Stimulated activated CD4-positive, alpha-beta T cell treated with anti-CD3 and anti-CD28 coated beads, Interleukin-15, amount 100 ng/mL, for 24 hours (primary cell): ENCODE data around the gene GP1BB.

Experiments
- DNase-seq: peaks from one replicate; pipeline ENCODE4 v3.0.0-alpha.2; 2020

Gene GP1BB

GRCh38 chr22:19767427-19768341 is 44.3 kb downstream of the GP1BB start:
- no peak for DNase-seq

DNA sequence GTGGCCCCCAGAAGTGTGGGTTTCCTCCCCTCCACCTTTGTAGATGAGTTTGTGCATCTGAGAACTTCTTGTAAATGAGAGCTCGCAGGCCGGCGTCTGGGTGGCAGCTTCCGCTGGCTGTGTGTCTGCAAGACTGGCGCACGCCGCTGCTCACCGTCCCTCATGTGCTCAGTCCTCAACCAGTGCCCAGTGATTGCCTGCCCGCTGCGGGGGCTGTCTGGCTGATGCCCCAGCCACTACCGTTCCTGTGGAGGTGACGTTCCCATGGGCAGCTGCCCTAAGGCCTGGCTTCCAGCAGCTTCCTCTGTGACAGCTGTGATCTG is 46.0 kb downstream of the GP1BB start:
- no peak for DNase-seq

GRCh38 chr22:19770349-19771220 is 47.2 kb downstream of the GP1BB start:
- DNase-seq, result no peak

DNA sequence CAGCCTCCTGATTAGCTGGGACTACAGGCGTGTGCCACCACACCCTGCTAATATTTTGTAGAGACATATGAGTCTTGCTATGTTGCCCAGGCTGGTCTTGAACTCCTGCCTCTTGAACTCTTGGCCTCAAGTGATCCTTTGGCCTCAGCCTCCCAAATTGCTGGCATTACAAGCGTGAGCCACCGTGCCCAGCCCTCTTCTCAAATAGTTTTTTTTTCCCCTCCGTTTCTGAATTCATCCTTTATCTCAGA is 49.0 kb downstream of the GP1BB start:
- no peak for DNase-seq

DNA sequence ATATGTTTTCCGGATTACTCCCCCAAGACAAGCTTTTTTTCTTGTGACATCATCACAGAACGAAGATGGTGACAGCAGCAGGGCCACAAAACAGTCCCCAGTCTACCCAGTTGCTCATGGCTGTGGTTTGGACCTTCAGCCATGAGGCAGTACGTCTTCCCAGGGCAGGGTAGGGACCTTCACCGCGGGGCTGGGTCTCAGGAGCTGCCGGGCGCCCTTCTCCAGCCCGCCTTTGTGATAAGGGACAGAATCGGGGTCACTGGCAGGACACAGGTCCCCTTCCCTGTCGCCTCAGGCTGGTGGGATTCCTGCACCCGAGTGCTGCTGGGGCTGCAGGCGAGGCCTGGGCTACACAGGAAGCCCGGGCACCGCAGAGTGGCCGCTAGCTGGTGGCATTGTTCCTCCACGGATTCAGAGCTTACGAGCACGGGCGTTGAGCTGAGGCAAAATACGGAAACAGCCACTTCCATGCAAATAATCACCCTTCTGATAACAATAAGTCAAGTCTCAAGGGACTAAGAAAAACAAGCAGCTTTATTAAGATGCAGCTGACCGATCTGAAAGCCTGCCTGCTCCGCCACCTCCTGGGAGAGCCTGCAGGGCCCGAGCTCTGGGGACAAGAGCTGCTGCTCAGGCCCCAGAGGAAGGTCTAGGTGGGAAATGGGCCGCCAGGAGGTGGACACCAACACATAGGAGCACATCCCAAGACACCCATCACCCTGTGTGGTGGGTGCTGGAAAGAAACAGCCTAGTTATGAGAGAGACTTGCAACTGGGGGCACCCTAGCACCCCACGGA is 49.5 kb downstream of the GP1BB start:
- DNase-seq, result no peak

DNA sequence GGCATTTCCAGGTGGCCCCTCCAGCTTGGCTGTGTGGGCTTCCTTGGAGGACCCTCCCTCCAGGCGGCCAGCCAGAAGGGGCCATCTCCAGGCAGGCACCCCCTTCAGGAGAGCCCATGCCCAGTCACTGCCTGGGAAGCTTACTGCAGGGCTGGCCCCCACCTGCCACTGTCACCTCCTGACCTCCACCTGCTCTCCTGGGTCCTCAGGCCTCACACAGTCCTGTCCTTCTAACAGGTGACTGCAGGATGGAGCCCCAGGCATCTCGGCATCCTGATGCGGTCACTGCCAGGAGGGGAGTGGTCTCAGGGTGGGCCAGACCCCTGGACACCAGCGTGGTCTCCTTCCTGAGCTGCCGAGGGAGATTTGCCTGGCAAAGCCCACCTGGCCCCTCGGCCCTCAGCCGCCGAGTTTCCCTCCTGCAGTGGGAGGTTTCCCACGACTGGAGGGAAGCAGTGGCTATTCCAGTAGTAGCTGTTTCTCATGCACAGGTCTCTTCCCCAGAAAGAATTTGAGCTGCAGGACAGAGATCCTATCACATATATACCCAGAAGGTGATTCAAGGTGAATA is 50.2 kb downstream of the GP1BB start:
- DNase-seq, result no peak
